GM19025 (cell line): Measurements from ENCODE around the gene MAP3K15.
"Not testable (repeated sequence)": the region's sequence is repeated elsewhere in the genome, so short reads cannot be mapped to it uniquely, and the experiment has no call there.

Experiments
- ATAC-seq: cut with Tn5 transposase; IDR thresholded peaks from one replicate; pipeline ENCODE4 v1.9.1; 2021; ENCODE audit warnings: mild to moderate bottlenecking, low read depth, moderate library complexity; ENCODE audit not compliant: unreplicated experiment

MAP3K15 gene

GRCh38 chrX:19440713-19441112 is 74.6 kb downstream of the MAP3K15 start:
- no peak for ATAC-seq

DNA sequence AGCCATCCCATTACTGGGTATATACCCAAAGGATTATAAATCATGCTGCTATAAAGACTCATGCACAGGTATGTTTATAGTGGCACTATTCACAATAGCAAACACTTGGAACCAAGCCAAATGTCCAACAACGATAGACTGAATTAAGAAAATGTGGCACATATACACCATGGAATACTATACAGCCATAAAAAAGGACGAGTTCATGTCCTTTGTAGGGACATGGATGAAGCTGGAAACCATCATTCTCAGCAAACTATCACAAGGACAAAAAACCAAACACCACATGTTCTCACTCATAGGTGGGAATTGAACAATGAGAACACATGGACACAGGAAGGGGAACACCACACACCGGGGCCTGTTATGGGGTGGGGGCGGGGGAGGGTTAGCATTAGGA is 92.6 kb downstream of the MAP3K15 start:
- not testable (repeated sequence) for ATAC-seq

DNA sequence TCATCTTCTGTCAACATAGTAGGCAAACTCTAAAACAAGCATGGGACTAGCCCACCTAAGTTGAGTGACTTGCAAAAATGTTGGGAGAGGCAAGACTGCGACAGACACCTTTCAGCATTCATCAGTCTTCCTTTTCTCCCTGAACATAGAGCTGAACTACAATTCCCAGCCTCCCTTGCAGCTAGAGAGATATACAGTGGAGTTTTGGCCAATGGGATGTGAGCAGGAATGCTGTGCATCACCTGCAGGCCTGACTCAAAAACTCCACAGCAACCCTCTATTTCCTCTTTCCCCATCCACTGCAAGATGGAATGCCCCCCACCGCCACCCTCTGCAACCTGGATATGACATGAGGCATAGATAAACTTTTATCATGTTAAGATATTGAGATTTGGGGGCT is 105.0 kb downstream of the MAP3K15 start:
- no peak for ATAC-seq

DNA sequence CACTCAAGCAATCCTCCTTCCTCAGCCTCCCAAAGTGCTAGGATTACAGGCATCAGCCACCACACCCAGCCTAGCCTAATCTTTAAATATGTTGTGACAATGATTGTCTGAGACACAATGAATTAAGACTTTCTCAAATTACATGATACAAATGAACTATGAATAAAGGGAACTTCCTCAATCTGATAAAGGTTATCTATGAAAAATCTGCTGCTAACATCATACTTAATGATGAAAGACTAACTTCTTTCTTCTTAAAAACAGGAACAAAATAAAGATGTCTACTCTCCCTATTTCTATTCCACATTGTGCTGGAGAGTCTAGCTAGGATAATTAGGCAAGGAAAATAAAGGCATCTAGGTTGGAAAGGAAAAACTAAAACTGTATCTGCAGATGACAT is 111.6 kb downstream of the MAP3K15 start:
- ATAC-seq: no peak

DNA sequence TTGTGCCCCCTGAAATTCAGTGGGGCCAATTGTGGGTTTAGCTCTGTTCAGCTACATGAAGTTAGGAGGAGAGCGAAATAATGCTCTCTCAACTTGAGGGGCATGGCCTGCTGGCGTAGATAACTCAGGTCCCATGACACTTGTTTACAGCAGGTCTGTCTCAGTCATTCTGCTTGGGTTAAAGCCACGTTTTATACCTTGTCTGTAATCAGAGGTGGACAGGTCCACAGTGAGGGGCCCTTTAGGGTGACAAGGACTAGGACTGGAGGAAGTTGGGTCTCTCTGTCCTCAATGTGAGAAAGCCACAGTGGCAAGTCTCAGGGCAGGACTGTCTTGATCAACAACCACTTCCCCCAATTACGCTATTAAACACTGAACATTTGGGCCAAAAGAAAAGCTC is 122.6 kb downstream of the MAP3K15 start:
- ATAC-seq: no peak

DNA sequence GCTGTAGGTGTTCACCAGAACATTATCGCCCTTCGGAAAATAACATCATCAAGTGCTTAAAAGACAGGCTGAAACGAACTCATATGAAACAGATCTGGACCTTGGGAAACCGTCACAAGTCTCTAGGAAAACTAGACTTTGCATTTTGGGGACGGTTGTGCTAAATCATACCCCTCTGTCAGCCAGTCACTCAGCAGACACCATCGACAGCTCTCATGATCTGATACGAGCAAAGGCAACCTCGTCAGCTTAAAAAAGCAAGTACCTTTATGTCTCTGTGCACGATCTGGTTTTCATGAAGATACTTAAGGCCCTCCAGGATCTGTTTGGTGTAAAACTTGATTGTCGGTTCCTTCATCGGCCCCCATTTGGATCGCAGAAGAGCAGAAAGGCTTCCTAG is 123.2 kb downstream of the MAP3K15 start:
- ATAC-seq: no peak

GRCh38 chrX:19389227-19389845 is 126.0 kb downstream of the MAP3K15 start:
- ATAC-seq: no peak

DNA sequence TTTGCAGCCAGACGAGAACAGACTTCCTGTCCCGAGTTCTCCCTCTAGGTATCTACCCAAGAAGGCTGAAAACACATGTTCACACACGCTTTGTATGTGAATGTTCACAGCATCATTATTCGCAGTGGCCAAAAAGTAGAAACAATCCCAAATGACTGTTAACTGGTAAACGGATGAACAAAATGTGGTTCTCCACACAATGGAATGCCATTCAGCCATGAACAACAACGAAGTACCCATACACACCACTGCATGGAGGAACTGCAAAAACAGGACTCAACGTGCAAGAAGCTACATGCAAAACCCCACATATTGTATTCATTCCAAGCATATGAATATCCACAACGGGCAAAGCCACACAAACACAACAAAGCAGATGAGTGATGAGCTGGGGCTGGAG is 126.6 kb downstream of the MAP3K15 start:
- ATAC-seq: no peak

GRCh38 chrX:19388064-19388679 is 127.1 kb downstream of the MAP3K15 start:
- ATAC-seq: no peak

DNA sequence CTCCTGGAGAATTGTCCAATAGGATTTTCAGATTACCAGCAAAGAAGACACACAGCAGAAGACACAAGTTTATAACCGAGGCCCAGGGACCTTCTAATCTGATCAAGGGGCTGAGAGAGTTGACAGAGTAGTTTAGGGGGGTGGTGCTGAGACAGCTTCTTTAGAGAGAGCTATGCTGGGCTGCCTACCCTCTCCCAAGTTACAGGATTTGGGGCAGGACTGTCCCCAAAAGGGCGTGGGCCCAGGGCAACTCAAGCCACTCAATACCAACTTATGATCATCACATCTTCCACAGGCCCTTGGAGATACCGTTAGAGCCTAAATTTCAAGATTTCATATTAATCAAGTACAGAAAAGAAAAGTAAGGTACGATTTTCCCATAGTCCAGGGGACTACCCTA is 128.6 kb downstream of the MAP3K15 start:
- no peak for ATAC-seq

GRCh38 chrX:19382555-19383145 is 132.7 kb downstream of the MAP3K15 start:
- no peak for ATAC-seq

DNA sequence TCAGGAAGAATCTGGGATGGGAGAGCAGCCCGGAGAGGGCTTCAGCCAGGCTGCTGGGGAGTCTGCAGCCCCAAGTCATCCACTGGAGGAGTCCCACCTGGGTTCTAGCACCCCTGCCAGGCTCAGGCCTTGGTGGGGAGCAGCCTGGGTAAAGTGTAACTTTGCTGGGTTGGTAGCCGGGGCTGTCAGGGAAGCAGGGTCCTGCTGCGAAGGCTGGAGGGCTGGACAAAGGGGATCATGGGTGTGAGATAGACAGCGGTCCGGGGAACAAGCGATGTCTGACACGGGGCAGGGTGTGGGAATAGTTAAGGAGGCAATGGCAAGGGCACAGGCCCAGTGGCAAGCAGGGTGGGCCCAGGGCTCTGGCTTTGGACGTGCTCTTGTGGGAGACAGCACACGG is 134.0 kb downstream of the MAP3K15 start:
- no peak for ATAC-seq

DNA sequence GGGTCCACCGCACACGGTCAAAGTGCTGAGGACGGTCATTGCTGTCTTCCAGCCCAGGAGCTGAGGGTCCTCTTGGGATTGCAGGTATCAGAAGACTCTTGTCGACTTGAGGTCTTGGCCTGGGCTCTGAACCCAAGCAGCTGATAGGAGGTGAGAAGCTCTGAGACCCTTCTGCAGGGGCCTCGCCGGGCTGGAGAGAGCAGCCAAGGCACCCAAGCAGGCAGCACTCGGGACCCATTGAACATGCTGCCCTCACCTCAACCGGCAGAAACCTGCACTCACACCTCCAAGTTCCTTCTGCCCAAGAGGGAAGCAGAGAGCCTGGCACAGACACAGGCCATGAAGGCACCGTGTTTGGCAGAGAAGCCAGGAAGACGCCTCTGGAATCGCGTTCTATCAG is 137.5 kb downstream of the MAP3K15 start:
- no peak for ATAC-seq

GRCh38 chrX:19375546-19375945 is 139.8 kb downstream of the MAP3K15 start:
- ATAC-seq: no peak

GRCh38 chrX:19373351-19373891 is 141.9 kb downstream of the MAP3K15 start:
- ATAC-seq: no peak

DNA sequence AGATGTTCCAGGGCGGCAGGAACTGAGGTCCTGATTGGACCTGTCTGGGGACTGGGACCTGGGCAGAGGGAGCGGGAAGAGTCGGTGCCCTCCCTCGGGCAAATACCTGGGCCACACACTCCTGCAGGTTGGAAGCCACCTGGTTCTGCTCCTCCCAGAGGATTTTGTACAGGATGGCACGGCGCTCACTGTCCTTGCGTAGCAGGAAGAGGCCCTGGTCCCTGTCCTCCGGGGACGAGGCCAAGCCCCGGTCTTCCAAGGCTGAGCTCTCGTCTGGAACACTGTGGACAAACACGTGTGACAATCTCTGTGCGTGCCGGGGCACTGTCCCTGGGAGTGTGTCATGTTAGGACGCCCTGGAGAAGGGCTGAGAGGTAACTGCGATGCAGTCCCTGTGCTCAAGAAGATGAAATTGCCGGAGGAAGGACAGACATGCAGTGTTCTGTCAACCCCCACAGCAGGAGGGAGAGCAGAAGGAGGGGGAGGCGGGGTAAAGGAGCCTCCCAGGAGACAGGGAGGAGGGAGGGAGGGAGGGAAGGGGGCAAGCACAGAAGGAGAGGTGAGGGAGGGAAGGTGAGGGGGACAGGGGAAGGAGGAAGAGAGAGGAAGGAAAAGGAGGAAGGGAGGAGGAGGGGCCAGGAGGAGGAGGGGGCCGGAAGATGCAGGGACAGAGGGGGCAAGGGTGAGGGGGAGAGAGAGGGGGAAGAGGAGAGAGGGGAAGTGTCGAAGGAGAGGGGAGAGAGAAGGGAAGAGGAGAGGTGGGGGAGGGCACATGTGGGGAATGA is 142.6 kb downstream of the MAP3K15 start:
- ATAC-seq: no peak

- ATAC-seq: no peak
These were observed 143.2 kb downstream of the MAP3K15 start for GRCh38 chrX:19372170-19372546.

DNA sequence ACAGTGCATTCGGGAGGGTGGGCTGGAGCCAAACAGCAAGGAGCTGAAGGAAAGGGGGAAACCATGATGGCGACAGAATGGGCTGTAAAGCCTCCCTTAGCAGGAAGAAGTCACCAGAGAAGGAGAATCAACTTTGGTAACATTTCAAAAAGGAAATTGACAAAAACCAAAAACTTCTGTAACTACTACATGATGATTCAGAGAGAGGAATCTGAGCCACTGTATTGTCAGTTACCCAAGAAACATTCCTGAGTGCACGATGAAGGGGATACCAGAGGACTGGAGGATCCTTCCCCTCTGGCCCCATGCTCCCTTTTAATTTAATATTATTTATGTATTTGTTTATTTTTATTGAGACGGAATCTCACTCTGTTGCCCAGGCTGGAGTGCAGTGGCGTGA is 145.2 kb downstream of the MAP3K15 start:
- ATAC-seq: no peak

DNA sequence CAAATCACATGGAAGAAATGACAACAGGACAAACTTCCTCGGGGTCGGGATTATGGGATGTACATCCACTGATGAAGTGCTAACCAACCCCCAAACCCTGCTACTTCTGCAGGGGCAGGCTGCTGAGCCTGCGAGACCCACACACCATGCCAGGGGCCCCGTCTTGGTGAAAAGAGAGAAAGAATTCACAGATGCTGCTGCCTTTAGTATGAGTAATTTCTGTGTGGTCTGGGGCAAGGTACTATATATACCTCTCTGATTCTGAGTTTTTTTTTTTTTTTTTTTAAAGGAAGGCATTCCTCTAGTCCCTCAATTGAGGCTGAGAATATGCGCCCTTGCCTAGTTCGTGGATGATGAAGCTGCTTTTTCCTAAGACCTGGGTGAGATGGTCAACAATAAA is 146.7 kb downstream of the MAP3K15 start:
- no peak for ATAC-seq

GRCh38 chrX:19361701-19362100 is 153.6 kb downstream of the MAP3K15 start:
- ATAC-seq: no peak

DNA sequence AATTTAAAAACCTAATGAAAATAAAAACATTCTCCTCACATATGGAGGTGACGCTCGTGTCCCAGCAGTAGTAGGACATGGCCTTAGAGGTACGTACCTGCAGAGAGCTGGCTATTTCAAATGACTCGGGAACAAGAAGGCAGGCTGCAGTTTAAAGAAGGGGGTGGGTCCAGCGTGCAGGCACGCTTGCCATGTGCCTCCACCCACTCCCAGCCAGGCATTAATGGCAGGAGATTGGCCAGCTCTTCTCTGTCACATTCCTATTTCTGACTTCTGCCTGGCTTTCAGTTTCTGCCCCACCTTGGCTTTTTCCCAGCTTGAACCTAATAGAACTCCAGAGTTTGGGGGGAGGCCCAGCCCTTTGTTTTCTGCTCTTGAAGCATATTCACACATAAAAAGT is 154.4 kb downstream of the MAP3K15 start:
- no peak for ATAC-seq
